ENCODE data around the gene HLA-DOA. TPM values are rescaled to one million over a fixed set of nuclear protein-coding genes. Genes with fewer than 3 reads are reported as not detected.

HLA-DOA gene
- total RNA-seq, 1 donor from 2014 or later, result 9.7 TPM

DNA sequence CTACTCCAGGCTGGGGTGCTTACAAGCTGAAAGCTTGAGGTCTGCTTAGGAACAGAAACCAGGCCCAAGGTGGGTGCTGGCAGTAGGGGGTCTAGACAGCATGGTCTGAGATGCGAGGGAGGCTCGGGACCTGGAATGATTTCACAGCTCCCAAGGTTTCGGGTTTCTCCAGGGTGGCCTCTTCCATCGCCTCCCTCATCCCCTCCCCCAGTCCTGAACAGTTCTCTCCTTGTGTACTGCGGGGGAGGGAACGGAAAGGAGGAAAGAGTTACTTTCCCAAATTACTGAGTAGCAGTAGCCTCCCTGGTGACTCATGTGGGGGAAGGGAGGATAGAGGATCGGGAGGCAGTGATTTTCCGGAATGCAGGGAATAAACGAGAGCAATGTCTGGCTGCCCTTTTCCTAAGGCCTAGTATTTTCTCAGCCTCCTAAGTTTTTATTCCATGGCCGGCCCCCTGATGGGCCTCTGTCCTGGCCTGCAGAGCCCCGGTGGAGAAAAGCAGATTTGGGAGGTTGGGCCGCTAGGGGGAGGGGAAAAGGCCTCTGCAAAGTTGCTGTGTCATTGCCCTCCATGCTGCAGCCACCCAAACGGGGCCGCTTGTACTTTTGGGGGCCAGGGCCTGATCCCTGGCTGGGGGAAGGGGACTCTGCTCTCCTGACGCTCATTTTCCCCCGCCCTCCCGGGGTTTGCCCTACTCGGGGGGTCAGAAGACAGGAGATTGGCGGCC is 39.5 kb downstream of the HLA-DOA start:
- DNase-seq (ENCODE audit: low spot score) (peak; percentile 88), ATAC-seq (peak; percentile 25)
- intact Hi-C loops (cut with DNase I), result no loop called here

DNA sequence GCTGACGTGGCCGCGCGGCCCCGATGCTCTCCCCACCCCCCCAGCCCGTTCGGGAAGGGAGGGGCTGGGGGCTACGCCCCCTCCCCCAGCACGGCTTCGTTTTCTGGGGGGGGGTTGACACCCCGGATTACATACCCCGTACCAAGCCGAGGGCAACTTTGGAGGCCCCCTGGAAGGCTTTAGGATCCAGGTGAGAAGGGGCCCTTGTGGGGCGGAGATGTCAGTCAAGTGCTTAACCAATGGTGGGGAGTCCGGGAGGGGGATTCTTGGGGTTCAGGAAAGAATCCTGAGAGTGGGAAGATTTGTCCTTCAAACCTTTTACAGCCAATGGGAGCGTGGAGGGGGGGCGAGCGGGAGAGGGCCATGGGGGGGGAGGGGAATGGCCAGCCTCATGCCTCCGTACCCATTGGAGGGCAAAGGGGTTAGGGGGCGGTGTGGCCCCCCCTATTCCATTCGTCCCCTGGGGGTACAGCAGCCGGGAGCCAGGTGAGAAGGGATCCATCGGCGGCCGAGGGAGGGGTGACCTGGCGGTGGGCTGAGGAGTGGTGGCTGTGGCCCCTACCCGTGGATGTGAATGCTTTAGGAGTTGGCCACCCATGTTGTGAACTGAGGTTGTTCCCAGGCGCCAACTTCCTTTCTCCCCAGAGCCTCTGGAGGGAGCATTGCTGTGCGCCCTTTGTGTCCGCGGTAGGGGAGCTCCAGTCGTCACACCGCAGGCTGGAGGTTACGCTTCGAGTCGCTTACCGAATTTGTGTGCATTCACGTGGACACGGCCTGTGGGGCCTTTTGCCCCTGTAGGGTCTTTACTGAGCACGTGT is 40.3 kb downstream of the HLA-DOA start:
- ATAC-seq, result peak; percentile 58
- intact Hi-C loops (cut with DNase I), result no loop called here
- DNase-seq (ENCODE audit: low spot score), result peak; percentile 85

DNA sequence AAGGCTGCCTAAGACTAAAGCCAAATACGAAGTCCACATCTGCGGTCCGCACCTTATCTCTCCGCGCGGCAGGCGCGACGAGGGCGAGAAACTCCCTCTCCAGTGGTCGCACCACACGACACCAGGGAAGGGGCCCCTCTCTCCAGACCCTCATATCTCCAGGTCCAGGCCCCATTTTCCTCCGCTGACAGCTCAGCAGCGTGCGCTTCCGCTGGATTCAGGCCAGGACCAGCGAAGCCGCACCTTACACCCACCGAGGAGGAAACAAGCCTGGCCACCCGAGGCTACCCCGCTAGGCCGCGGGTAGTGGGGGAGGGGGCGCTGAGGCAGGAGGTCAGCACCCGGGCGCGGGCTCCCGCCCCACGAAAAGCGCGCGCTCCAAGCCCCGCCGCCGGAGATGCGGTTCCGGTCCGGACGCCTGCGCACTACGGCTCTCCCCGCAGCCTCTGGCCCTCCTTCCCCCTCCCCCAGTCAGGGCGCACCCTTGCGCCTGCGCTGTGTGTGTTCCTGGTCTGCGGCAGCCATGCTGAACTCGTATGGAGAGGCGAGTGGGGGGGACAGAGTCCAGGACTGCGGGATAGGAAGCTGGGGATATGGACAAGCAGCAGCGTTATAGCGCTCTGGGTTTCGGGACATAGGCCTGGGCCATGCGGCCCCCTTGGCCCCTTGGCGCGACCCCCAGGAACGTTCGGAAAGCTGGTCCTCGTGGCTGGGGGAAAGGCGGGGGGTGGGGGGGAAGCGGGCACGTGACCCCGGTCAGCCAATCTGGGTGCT is 41.1 kb downstream of the HLA-DOA start, which contains the start of gene BRD2:
Gene BRD2 (plus strand): TSS at position 502 of the 774 bp plus-strand sequence. CDS start 4,305 bp downstream, outside the sequence.
- ATAC-seq (peak; percentile 75), DNase-seq (ENCODE audit: low spot score) (peak; percentile 98)
- intact Hi-C loops (cut with DNase I), result no loop called here

DNA sequence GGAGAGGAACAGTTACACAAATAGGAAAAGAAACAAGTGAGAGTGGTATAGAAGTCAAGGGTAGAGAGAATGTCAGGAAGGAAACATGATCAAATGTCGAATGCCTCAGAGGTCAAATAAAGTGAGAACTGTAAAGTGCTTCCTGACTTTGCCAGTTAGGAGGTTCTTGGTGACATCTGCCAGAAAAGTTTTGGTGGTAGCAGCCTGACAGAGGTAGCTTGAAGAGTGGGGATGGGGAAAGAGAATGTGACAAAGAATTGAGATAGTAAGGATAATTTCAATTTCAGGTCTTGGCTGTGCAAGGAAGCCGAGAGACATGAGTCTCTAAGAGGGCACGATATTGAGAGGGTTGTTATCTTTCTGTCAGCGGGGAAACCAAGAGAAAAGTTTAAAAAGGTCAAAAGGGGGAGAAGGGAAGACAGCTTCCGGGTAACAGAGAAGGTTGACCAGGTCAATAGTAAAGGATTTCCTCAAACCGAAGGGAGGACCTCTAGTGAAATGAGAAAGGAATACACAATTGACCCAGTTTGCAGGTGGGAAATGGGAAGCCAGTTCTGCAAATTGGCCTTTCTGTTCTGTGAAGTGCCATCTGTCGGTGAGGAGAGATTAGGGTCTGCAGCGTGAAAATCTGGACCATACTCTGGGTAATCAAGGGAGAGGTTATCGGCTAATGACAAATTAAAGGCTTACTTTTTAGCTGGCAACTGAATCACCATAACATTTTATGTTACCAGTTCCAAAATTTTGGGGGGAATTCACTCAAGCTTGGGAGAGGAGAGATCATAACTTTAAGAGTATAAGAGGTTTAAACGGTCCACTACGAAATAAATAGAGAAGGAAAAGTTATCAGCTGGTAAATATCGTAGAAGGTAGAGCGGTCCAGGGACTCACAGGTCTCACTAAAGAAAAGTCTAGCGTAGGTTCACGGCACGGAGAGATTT is 42.0 kb downstream of the HLA-DOA start:
- intact Hi-C loops (cut with DNase I), result no loop called here
- DNase-seq (ENCODE audit: low spot score) (no peak), ATAC-seq (no peak)

DNA sequence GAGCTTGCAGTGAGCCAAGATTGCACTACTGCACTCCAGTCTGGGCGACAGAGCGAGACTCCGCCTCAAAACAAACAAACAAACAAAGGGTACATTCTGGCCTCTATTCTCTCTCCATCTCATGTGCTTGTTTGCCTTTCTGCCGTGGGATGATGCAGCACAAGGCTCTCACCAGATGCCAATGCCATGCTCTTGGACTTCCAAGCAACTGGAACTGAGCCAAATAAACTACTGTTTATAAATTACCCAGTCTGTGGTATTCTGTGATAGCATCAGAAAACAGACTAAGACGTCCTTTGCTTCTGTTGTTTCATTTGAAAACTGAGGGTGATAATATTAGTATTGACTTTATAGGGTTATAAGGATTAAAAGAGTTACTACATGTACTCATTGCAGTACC is 44.6 kb downstream of the HLA-DOA start:
- DNase-seq (ENCODE audit: low spot score) (no peak), ATAC-seq (no peak)
- intact Hi-C loops (cut with DNase I), result no loop called here

DNA sequence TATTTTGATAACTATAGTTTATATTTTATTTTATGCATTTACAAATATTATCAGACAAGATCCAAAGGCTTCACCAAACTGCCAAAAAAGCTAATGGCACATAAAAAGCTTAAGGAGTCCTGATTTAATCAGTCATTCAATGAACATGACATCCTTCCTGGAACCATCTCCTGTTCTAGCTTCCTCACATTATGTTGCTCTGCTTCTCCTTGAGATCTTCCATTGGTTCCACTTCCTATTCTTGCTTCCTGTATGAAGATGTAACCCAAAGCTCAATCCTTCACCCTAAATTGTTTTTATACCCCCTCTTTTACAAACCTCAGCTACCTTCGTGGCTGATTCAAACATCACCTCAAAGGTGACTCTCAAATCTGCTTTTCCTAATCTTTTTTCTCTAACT is 45.5 kb downstream of the HLA-DOA start:
- no peak for DNase-seq (ENCODE audit: low spot score)
- no peak for ATAC-seq
- intact Hi-C loops (cut with DNase I), result no loop called here

DNA sequence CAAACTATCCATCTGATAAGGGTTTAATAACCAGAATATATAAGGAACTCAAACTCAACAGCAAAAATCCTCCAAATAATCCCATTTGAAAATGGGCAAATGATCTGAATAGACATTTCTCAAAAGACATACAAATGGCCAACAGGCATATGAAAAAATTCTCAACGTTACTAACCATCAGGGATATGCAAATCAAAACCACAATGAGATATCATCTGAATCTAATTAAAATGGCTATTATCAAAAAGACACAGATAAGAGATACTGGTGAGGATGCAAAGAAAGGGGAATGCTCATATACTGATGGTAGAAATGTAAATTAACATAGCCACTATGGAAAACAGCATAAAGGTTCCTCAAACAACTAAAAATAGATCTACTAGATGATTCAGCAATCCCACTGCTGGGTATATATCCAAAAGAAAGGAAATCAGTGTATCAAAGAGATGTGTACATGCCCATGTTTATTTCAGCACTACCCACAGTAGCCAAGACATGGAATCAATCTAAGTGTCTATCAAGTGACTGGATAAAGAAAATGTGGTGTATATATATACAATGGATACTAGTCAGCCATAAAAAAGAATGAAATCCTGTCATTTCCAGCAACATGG is 47.1 kb downstream of the HLA-DOA start:
- ATAC-seq (no peak), DNase-seq (ENCODE audit: low spot score) (no peak)
- intact Hi-C loops (cut with DNase I), result no loop called here

DNA sequence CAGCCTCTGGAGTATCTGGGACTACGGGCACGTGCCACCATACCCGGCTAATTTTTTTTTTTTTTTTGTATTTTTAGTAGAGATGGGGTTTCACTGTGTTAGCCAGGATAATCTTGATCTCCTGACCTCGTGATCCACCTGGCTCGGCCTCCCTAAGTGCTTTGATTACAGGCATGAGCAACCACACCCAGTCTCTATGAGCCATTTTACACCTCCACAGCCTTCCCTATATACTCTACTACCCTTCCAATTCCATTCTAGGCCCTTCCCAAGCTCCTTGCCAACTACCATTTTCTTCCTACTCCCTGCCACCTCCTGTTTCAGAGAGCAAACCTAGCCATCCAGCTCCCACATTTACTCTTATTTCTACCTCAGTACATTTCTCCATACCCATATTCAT is 48.8 kb downstream of the HLA-DOA start:
- intact Hi-C loops (cut with DNase I), result no loop called here
- DNase-seq (ENCODE audit: low spot score) (no peak), ATAC-seq (no peak)

DNA sequence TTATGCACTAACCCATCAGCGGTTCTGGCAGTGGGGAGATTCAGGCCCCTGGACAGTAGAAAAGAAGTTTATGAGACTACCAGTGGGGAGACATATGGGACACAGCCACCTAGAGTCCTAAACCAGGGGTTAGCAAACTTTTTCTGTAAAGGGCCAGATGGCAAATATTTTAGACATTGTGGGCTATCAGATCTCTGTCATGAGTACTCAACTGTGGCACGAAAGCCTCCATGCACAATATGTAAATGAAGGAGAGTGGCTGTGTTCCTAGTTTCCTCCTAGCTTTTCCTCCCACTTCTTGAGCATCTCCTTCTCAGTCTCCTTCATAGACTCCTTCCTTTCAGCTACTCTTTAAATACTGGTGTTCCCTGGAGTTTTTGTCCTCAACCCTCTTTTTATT is 53.2 kb downstream of the HLA-DOA start:
- intact Hi-C loops (cut with DNase I), result no loop called here

DNA sequence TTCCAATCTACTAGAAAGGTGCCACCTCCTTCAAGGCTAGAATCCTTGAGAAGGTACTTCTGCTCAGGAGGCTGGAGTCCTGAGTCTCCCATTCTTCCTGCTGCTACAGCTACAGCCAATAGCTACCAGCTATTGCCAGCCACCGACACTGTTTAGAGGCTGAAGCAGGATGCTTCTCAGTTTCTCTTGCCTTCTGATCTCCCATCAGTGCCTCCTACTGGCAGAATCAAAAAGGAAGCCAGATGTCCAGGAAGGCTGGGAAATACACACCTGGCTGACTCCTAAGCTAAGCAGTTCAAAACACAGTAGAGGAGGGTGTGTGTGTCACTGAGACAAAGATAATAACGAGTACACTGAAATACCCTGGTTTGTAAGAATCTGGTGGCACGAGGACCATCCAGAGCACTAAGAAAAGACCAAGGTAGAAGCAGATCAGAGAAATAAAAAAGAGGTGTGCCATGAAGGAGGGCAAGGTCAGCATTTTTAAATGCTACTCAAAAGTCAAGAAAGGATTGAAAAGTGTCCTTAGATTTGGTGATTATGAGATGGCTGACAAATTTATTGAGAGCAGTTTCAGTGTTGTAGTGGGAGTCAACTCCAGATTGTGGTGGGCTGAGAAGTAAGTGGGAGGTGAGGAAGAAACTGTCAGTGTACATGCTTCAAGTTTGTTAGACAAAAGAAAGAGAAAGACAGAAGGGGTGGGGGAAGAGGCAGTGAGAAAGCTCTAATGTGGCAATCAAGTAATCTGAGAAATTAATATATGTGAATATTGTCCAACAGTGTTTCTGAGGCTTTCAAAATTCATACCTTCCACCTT is 54.2 kb downstream of the HLA-DOA start:
- intact Hi-C loops (cut with DNase I), result no loop called here
- DNase-seq (ENCODE audit: low spot score) (no peak), ATAC-seq (no peak)

More for the DNA sequence above, 53.2 kb downstream of the HLA-DOA start:
- DNase-seq (ENCODE audit: low spot score), result no peak
- ATAC-seq, result no peak

DNA sequence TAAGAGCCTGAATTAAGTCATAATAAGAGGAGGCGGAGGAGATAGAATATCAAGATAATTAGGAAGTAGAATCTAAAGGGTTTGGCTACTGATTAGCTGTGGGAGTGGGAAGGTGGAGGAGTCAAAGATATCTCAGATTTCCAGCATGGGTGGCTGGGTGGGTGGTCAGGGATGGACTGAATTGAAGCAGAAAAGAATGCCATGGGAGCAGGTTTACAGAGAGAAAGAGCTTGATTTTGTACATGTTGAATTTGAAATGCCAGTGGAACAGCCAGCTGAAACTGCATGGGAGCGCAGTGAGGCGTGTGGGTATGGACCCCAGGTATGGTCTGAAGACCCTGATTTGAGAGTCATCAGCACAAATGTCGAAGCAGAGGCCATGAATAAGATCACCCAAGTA is 55.1 kb downstream of the HLA-DOA start:
- no peak for DNase-seq (ENCODE audit: low spot score)
- no peak for ATAC-seq
- intact Hi-C loops (cut with DNase I), result no loop called here

Other genes starting within 250 kb of the HLA-DOA start
- 13.6 TPM for gene HLA-DQB2, start 246.1 kb downstream of the HLA-DOA start, total RNA-seq
- gene HLA-DOB, start 192.6 kb downstream of the HLA-DOA start, total RNA-seq, result 1.8 TPM
- gene TAP2, start 170.9 kb downstream of the HLA-DOA start, total RNA-seq, result 26.3 TPM
- gene PSMB8, start 165.5 kb downstream of the HLA-DOA start, total RNA-seq, result 39.3 TPM
- 32.8 TPM for gene TAP1, start 155.9 kb downstream of the HLA-DOA start, total RNA-seq
- 41.1 TPM for gene PSMB9, start 155.4 kb downstream of the HLA-DOA start, total RNA-seq
- gene HLA-DMB, start 68.6 kb downstream of the HLA-DOA start, total RNA-seq, result 46.9 TPM
- 70.1 TPM for gene HLA-DMA, start 56.5 kb downstream of the HLA-DOA start, total RNA-seq
- gene BRD2, start 41.0 kb downstream of the HLA-DOA start, total RNA-seq, result 188 TPM
- gene HLA-DPA1, start 64.1 kb upstream of the HLA-DOA start, total RNA-seq, result 141 TPM
- 138 TPM for gene HLA-DPB1, start 66.4 kb upstream of the HLA-DOA start, total RNA-seq
- 5.6 TPM for gene COL11A2, start 182.9 kb upstream of the HLA-DOA start, total RNA-seq
- gene RXRB, start 191.1 kb upstream of the HLA-DOA start, total RNA-seq, result 54.0 TPM
- 65.3 TPM for gene SLC39A7, start 191.3 kb upstream of the HLA-DOA start, total RNA-seq
- gene HSD17B8, start 195.1 kb upstream of the HLA-DOA start, total RNA-seq, result 12.7 TPM
- 39.5 TPM for gene RING1, start 198.9 kb upstream of the HLA-DOA start, total RNA-seq

Data from sciatic nerve (tissue), 2 donors.